Lower leg skin (tissue), 3 donors: ENCODE measurements around the gene RXRG.

Experiments used
- CTCF ChIP-seq, 3 donors: fragments of 450-650 bp; IDR thresholded peaks; one replicate each; pipeline ENCODE4 v1.5.1; 2016; ENCODE audit warnings: antibody characterized with exemption in 3 of 3, mild to moderate bottlenecking in 3 of 3, moderate library complexity in 2 of 3
- POLR2A ChIP-seq, 2 donors: fragments of 450-650 bp; IDR thresholded peaks; one replicate each; pipeline ENCODE4 v1.6.1; 2016 to 2017; ENCODE audit warnings: antibody characterized with exemption in 2 of 2, mild to moderate bottlenecking in 1 of 2, moderate library complexity in 1 of 2

- TF ChIP-seq CTCF (IDR thresholded peaks at IDR 0.05), result no peak
- no peak for TF ChIP-seq POLR2A (IDR thresholded peaks at IDR 0.05)
These were observed 90.9 kb downstream of the RXRG start for GRCh38 chr1:165353731-165354671.
